Inflammatory macrophage treated with lipopolysaccharide for 1 hour (primary cell): ENCODE measurements around the gene PRDM16.

Experiments used
- DNase-seq, 2 donors: peaks; one replicate each; pipeline ENCODE4 v3.0.0-alpha.2; 2020 to 2022

The PRDM16 gene

GRCh38 chr1:3290915-3291314 lies 221.9 kb downstream of the PRDM16 start:
- no peak for DNase-seq

- no peak for DNase-seq
Measured at GRCh38 chr1:3292051-3292722, 223.2 kb downstream of the PRDM16 start.

- no peak for DNase-seq
Measured at GRCh38 chr1:3292868-3293562, 224.0 kb downstream of the PRDM16 start.

GRCh38 chr1:3293563-3294080 lies 224.6 kb downstream of the PRDM16 start:
- DNase-seq: no peak

- DNase-seq: no peak
Measured at GRCh38 chr1:3294450-3294849, 225.4 kb downstream of the PRDM16 start.

GRCh38 chr1:3295846-3296245 lies 226.8 kb downstream of the PRDM16 start:
- DNase-seq: no peak

GRCh38 chr1:3296326-3296725 lies 227.3 kb downstream of the PRDM16 start:
- no peak for DNase-seq

GRCh38 chr1:3296826-3297225 lies 227.8 kb downstream of the PRDM16 start:
- DNase-seq: no peak

GRCh38 chr1:3297756-3298155 lies 228.8 kb downstream of the PRDM16 start:
- DNase-seq: no peak

- DNase-seq: no peak
Measured at GRCh38 chr1:3298197-3298596, 229.2 kb downstream of the PRDM16 start.

GRCh38 chr1:3304246-3304645 lies 235.2 kb downstream of the PRDM16 start:
- DNase-seq: no peak

- DNase-seq: no peak
Measured at GRCh38 chr1:3304692-3305091, 235.7 kb downstream of the PRDM16 start.

GRCh38 chr1:3305156-3305555 lies 236.2 kb downstream of the PRDM16 start:
- no peak for DNase-seq

- DNase-seq: peak; percentile 74 to 85
Measured at GRCh38 chr1:3306583-3307291, 237.7 kb downstream of the PRDM16 start.

GRCh38 chr1:3307359-3307758 lies 238.4 kb downstream of the PRDM16 start:
- no peak for DNase-seq

- DNase-seq: peak in 1 of 2 donors; percentile 32
Measured at GRCh38 chr1:3308053-3308452, 239.1 kb downstream of the PRDM16 start.

- no peak for DNase-seq
Measured at GRCh38 chr1:3310718-3311400, 241.9 kb downstream of the PRDM16 start.

GRCh38 chr1:3311711-3312110 lies 242.7 kb downstream of the PRDM16 start:
- no peak for DNase-seq

GRCh38 chr1:3312310-3312897 lies 243.4 kb downstream of the PRDM16 start:
- DNase-seq: no peak

GRCh38 chr1:3312898-3313575 lies 244.0 kb downstream of the PRDM16 start:
- peak; percentile 89 to 93 for DNase-seq

- no peak for DNase-seq
Measured at GRCh38 chr1:3313576-3313950, 244.6 kb downstream of the PRDM16 start.
